Measurements from ENCODE around the gene GAK. TPM values are rescaled to one million over a fixed set of nuclear protein-coding genes. Genes with fewer than 3 reads are reported as not detected.

GAK gene
- total and polyA plus RNA-seq, 2 of the 4 experiments (the other 2 are of a cell fraction): 45.1 to 133 TPM

DNA sequence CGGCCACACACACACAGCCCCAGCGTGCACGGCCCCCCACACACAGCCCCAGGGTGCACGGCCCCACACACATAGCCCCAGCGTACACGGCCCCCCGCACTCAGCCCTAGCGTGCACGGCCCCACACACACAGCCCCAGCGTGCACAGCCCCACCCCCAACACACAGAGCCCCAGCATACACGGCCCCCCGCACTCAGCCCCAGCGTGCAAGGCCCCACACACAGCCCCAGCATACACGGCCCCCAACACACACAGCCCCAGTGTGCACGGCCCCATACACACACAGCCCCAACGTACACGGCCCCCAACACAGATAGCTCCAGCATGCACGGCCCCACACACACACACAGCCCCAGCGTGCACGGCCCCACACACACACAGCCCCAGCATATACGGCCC lies 17.6 kb downstream of the GAK start:
- no TSS peak for BruUV-seq (replicated peaks)
- H3K9me3 ChIP-seq (ENCODE audit: control insufficient read depth, insufficient read depth, low read length): no peaks in the 10 kb centered on the region
- intact Hi-C loops (cut with micrococcal nuclease) (no loop called here), dilution Hi-C loops (cut with HindIII; ENCODE audit: low sequenced_read_pairs, unreplicated experiment) (no loop called here), in situ Hi-C loops (cut with MboI; ENCODE audit: low sequenced_read_pairs) (no loop called here)
- H2BK15ac ChIP-seq (ENCODE audit: low read depth, low read length): no peak overlapping the region
- peaks cover 73% of the 10 kb centered on the region for H4K20me1 ChIP-seq (ENCODE audit: insufficient read depth, low read length)
- H3K9me1 ChIP-seq (ENCODE audit: insufficient read depth, low read length): peaks cover 8% of the 10 kb centered on the region; the same call in 1 of the 2 replicates
- DNase-seq (no peak), ATAC-seq (ENCODE audit: low read depth) (no peak)
- H3K9ac ChIP-seq (ENCODE audit: low read depth, low read length): no peak overlapping the region
- H3K79me1 ChIP-seq (ENCODE audit: low read depth in 1 of 2, low read length in 2 of 2): peaks cover 10 to 64% of the 10 kb centered on the region in 2 experiments
- no peak overlapping the region for H2BK120ac ChIP-seq (ENCODE audit: low read depth, low read length)
- H3K4ac ChIP-seq (ENCODE audit: low read depth, low read length): no peak overlapping the region
- no peak overlapping the region for H3K4me2 ChIP-seq (ENCODE audit: low read depth, low read length)
- no peak overlapping the region for H2BK20ac ChIP-seq (ENCODE audit: low read depth, low read length)
- no peak overlapping the region for H3K4me3 ChIP-seq (ENCODE audit: insufficient read depth, low read depth, low read length)
- no peak overlapping the region for H2AFZ ChIP-seq (replicated peaks; ENCODE audit: low read length, poor library complexity)
- H4K8ac ChIP-seq (ENCODE audit: low read depth in 2 of 2, low read length in 2 of 2): no peak overlapping the region
- H3K36me3 ChIP-seq (ENCODE audit: control insufficient read depth, insufficient read depth, low read length): peaks cover 19% of the 10 kb centered on the region
- ChIA-PET CTCF (no interaction called here), POLR2A (ENCODE audit: unreplicated experiment) (no interaction called here)
- H3K27me3 ChIP-seq (ENCODE audit: control insufficient read depth, insufficient read depth, low read length): no peaks in the 10 kb centered on the region
- H3K4me1 ChIP-seq (ENCODE audit: control insufficient read depth, insufficient read depth, low read length): no peaks in the 10 kb centered on the region
- no peak overlapping the region for H3K14ac ChIP-seq (replicated peaks; ENCODE audit: low read depth, low read length)
- no peak overlapping the region for H4K91ac ChIP-seq (ENCODE audit: insufficient read depth, low read depth, low read length)
- no peak overlapping the region for H2BK5ac ChIP-seq (ENCODE audit: low read depth, low read length, poor library complexity, severe bottlenecking)
- H3K56ac ChIP-seq (ENCODE audit: extremely low read depth, insufficient read depth, low read length): no peak overlapping the region
- H2AK9ac ChIP-seq (replicated peaks; ENCODE audit: low read depth, low read length, poor library complexity): no peak overlapping the region
- 76% methylated on average over 4 of the region's 21 CpGs; no CpG with 5 or more reads in 1 of the 2 experiments for WGBS, 2 experiments (ENCODE audit: extremely low coverage in 2 of 2, insufficient read length in 1 of 2)
- no peak overlapping the region for H4K5ac ChIP-seq (ENCODE audit: low read depth, low read length)
- no peak overlapping the region for H3K23ac ChIP-seq (ENCODE audit: low read depth, low read length)
- TF ChIP-seq POLR2A (IDR thresholded peaks at IDR 0.05; ENCODE audit: low read depth, low read length) (no peak), MAFK (IDR thresholded peaks at IDR 0.05; ENCODE audit: low read depth, low read length) (no peak), BHLHE40 (IDR thresholded peaks at IDR 0.05; ENCODE audit: low read depth, low read length) (no peak), ELK1 (IDR thresholded peaks at IDR 0.05; ENCODE audit: borderline replicate concordance, low read depth, low read length) (no peak), RCOR1 (IDR thresholded peaks at IDR 0.05; ENCODE audit: insufficient replicate concordance, low read length) (no peak), RFX5 (IDR thresholded peaks at IDR 0.05; ENCODE audit: low read depth, low read length) (no peak)
- H3K18ac ChIP-seq (ENCODE audit: low read depth, low read length): no peak overlapping the region
- H2AK5ac ChIP-seq (ENCODE audit: low read depth, low read length): no peak overlapping the region
- no peak overlapping the region for H3K27ac ChIP-seq (ENCODE audit: insufficient read depth, low read length)

All from IMR-90 (cell line).